GM23338 (cell line): ENCODE data around the gene GUCY2C. TPM values are rescaled to one million over a fixed set of nuclear protein-coding genes. Genes with fewer than 3 reads are reported as not detected.

Experiments used
- ATAC-seq: fragments of 200-7000 bp; cut with Tn5 transposase; 3 replicates; pipeline ENCODE4 v1.9.1; 2020
- DNase-seq: peaks from one replicate; pipeline ENCODE4 v3.0.0-alpha.2; 2015; ENCODE audit warnings: low spot score
- H2AFZ ChIP-seq: fragments of 200-600 bp; sonication (generic); 2 replicates; pipeline ENCODE4 v1.8.0; 2016; ENCODE audit warnings: antibody characterized with exemption, mild to moderate bottlenecking, moderate library complexity
- H3F3A ChIP-seq: fragments of 200-600 bp; sonication (generic); replicated peaks from 2 replicates; pipeline ENCODE4 v1.8.0; 2017; ENCODE audit warnings: antibody characterized with exemption, mixed run types, low read depth
- H3K27ac ChIP-seq: fragments of 200-600 bp; sonication (generic); 2 replicates; pipeline ENCODE4 v1.6.1; 2016; ENCODE audit warnings: low read depth
- H3K27me3 ChIP-seq: fragments of 200-600 bp; sonication (generic); 2 replicates; pipeline ENCODE4 v1.8.0; 2016; ENCODE audit warnings: mild to moderate bottlenecking, mixed run types, moderate library complexity; ENCODE audit not compliant: insufficient read depth
- H3K36me3 ChIP-seq: fragments of 200-600 bp; sonication (generic); 2 replicates; pipeline ENCODE4 v1.8.0; 2016; ENCODE audit warnings: mild to moderate bottlenecking; ENCODE audit not compliant: insufficient read depth
- H3K4me1 ChIP-seq: fragments of 200-600 bp; sonication (generic); 2 replicates; pipeline ENCODE4 v1.8.0; 2016; ENCODE audit warnings: mild to moderate bottlenecking, moderate library complexity; ENCODE audit not compliant: insufficient read depth
- H3K4me2 ChIP-seq: fragments of 200-600 bp; sonication (generic); 2 replicates; pipeline ENCODE4 v1.7.1; 2017; ENCODE audit warnings: mixed run types
- H3K4me3 ChIP-seq: fragments of 200-600 bp; sonication (generic); 2 replicates; pipeline ENCODE4 v1.6.1; 2016; ENCODE audit warnings: mixed run types
- H3K79me2 ChIP-seq: fragments of 200-600 bp; sonication (generic); replicated peaks from 2 replicates; pipeline ENCODE4 v1.8.0; 2017; ENCODE audit warnings: mild to moderate bottlenecking; ENCODE audit not compliant: insufficient read depth
- H3K9me2 ChIP-seq: fragments of 200-600 bp; sonication (generic); 2 replicates; pipeline ENCODE4 v1.8.0; 2017; ENCODE audit not compliant: insufficient read depth
- H4K20me1 ChIP-seq: fragments of 200-600 bp; sonication (generic); replicated peaks from 2 replicates; pipeline ENCODE4 v1.8.0; 2017; ENCODE audit warnings: mild to moderate bottlenecking; ENCODE audit not compliant: insufficient read depth
- H3K27ac Mint-ChIP-seq: 2 replicates; pipeline ENCODE4 v1.8.0; 2020; ENCODE audit warnings: inconsistent platforms, mild to moderate bottlenecking, moderate library complexity, mixed read lengths
- H3K27me3 Mint-ChIP-seq: 3 replicates; pipeline ENCODE4 v1.8.0; 2022; ENCODE audit warnings: low read depth, mild to moderate bottlenecking, moderate library complexity, mixed read lengths, inconsistent platforms; ENCODE audit not compliant: insufficient read depth, poor library complexity
- H3K36me3 Mint-ChIP-seq: 3 replicates; pipeline ENCODE4 v1.8.0; 2021; ENCODE audit warnings: low read depth, mild to moderate bottlenecking, inconsistent platforms, moderate library complexity, mixed read lengths
- H3K4me1 Mint-ChIP-seq: 3 replicates; pipeline ENCODE4 v1.8.0; 2020; ENCODE audit warnings: mild to moderate bottlenecking, inconsistent platforms, mixed read lengths
- H3K4me3 Mint-ChIP-seq: 3 replicates; pipeline ENCODE4 v1.8.0; 2021; ENCODE audit warnings: moderate library complexity, mild to moderate bottlenecking, inconsistent platforms, mixed read lengths
- H3K9me3 Mint-ChIP-seq: 3 replicates; pipeline ENCODE4 v1.8.0; 2020; ENCODE audit warnings: moderate library complexity, mild to moderate bottlenecking, inconsistent platforms, mixed read lengths
- CREB1 ChIP-seq: fragments of 250-450 bp; sonication (Bioruptor Pico); IDR thresholded peaks from 2 replicates; pipeline ENCODE4 v1.5.0; 2020; ENCODE audit warnings: low read depth, mild to moderate bottlenecking, moderate library complexity
- ETS1 ChIP-seq: IDR thresholded peaks from 2 replicates; pipeline ENCODE4 v1.6.1; 2016; ENCODE audit warnings: antibody characterized with exemption
- EZH2 ChIP-seq: fragments of 200-600 bp; sonication (generic); IDR thresholded peaks from one replicate; pipeline ENCODE4 v1.8.0; 2017; ENCODE audit warnings: antibody characterized with exemption, mild to moderate bottlenecking, low read depth; ENCODE audit not compliant: unreplicated experiment
- EZH2phosphoT487 ChIP-seq: fragments of 200-600 bp; sonication (generic); IDR thresholded peaks from one replicate; pipeline ENCODE4 v1.8.1; 2018; ENCODE audit warnings: antibody characterized with exemption; ENCODE audit not compliant: unreplicated experiment
- POLR2AphosphoS5 ChIP-seq: IDR thresholded peaks from 2 replicates; pipeline ENCODE4 v1.6.1; 2016; ENCODE audit warnings: antibody characterized with exemption, low read depth
- REST ChIP-seq: IDR thresholded peaks from one replicate; pipeline ENCODE4 v1.6.1; 2018; ENCODE audit warnings: antibody characterized with exemption; ENCODE audit not compliant: unreplicated experiment
- STAT1 ChIP-seq: IDR thresholded peaks from one replicate; pipeline ENCODE4 v1.6.1; 2016; ENCODE audit warnings: antibody characterized with exemption; ENCODE audit not compliant: unreplicated experiment
- ZNF331 ChIP-seq: fragments of 250-450 bp; sonication (Bioruptor Pico); IDR thresholded peaks from 2 replicates; pipeline ENCODE4 v1.5.0; 2020; ENCODE audit warnings: low read depth, mild to moderate bottlenecking, moderate library complexity
- polyA plus RNA-seq: library from polyadenylated mRNA; unstranded; fragments of >200 nt; fragmentation: Nextera tagmentation; extraction: Ambion mirVana; gene quantifications from 2 replicates; pipeline ENCODE4 v1.2.1, GENCODE V29; 2016
- total RNA-seq: library from RNA; depleted of rRNA; stranded (reverse); fragments of >200 nt; shearing (Covaris generic); gene quantifications from 2 replicates; pipeline ENCODE4 v1.2.3, GENCODE V29; 2014
- TF ChIP-seq, protein P1 (sequence below): fragments of 250-450 bp; sonication (Bioruptor Pico); IDR thresholded peaks from 2 replicates; pipeline ENCODE4 v1.5.0; 2020; ENCODE audit warnings: mild to moderate bottlenecking, moderate library complexity

Gene GUCY2C
- total and polyA plus RNA-seq, 2 experiments from 2014 or later = 2.1 to 3.1 TPM

DNA sequence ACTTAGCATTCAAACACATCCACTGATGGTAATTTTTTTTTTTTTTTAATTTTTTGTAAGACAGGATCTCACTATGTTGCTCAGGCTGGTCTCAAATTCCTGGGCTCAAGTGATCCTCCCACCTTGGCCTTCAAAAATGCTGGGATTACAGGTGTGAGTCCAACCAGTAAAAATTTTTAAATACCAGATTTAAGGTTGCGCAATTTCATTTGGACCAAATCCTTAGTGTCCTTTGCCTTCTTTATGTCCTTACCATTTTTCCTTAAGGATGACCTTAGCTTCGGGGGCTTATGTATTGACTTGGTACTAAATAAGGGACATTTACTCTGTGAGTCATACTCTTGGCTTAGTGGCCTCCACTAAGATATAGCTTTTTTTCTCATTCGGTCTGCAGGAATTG lies 124.6 kb downstream of the GUCY2C start (continued):
- TF ChIP-seq, protein P1, sequence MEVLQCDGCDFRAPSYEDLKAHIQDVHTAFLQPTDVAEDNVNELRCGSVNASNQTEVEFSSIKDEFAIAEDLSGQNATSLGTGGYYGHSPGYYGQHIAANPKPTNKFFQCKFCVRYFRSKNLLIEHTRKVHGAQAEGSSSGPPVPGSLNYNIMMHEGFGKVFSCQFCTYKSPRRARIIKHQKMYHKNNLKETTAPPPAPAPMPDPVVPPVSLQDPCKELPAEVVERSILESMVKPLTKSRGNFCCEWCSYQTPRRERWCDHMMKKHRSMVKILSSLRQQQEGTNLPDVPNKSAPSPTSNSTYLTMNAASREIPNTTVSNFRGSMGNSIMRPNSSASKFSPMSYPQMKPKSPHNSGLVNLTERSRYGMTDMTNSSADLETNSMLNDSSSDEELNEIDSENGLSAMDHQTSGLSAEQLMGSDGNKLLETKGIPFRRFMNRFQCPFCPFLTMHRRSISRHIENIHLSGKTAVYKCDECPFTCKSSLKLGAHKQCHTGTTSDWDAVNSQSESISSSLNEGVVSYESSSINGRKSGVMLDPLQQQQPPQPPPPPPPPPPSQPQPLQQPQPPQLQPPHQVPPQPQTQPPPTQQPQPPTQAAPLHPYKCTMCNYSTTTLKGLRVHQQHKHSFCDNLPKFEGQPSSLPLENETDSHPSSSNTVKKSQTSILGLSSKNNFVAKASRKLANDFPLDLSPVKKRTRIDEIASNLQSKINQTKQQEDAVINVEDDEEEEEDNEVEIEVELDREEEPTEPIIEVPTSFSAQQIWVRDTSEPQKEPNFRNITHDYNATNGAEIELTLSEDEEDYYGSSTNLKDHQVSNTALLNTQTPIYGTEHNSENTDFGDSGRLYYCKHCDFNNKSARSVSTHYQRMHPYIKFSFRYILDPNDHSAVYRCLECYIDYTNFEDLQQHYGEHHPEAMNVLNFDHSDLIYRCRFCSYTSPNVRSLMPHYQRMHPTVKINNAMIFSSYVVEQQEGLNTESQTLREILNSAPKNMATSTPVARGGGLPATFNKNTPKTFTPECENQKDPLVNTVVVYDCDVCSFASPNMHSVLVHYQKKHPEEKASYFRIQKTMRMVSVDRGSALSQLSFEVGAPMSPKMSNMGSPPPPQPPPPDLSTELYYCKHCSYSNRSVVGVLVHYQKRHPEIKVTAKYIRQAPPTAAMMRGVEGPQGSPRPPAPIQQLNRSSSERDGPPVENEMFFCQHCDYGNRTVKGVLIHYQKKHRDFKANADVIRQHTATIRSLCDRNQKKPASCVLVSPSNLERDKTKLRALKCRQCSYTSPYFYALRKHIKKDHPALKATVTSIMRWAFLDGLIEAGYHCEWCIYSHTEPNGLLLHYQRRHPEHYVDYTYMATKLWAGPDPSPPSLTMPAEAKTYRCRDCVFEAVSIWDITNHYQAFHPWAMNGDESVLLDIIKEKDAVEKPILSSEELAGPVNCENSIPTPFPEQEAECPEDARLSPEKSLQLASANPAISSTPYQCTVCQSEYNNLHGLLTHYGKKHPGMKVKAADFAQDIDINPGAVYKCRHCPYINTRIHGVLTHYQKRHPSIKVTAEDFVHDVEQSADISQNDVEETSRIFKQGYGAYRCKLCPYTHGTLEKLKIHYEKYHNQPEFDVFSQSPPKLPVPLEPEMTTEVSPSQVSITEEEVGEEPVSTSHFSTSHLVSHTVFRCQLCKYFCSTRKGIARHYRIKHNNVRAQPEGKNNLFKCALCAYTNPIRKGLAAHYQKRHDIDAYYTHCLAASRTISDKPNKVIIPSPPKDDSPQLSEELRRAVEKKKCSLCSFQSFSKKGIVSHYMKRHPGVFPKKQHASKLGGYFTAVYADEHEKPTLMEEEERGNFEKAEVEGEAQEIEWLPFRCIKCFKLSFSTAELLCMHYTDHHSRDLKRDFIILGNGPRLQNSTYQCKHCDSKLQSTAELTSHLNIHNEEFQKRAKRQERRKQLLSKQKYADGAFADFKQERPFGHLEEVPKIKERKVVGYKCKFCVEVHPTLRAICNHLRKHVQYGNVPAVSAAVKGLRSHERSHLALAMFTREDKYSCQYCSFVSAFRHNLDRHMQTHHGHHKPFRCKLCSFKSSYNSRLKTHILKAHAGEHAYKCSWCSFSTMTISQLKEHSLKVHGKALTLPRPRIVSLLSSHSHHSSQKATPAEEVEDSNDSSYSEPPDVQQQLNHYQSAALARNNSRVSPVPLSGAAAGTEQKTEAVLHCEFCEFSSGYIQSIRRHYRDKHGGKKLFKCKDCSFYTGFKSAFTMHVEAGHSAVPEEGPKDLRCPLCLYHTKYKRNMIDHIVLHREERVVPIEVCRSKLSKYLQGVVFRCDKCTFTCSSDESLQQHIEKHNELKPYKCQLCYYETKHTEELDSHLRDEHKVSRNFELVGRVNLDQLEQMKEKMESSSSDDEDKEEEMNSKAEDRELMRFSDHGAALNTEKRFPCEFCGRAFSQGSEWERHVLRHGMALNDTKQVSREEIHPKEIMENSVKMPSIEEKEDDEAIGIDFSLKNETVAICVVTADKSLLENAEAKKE = no peak
- no peak for TF ChIP-seq CREB1 (CRISPR knock-in tag)
- no peak for TF ChIP-seq STAT1
- no peak for TF ChIP-seq POLR2AphosphoS5
- no peak for TF ChIP-seq REST

- Histone ChIP-seq H3K4me1 (peaks cover 18% of the 10 kb centered on the region), H3K4me2 (peak overlapping the region; percentile 22; the same call in 1 of the 2 replicates), H3K27ac (no peak overlapping the region), H3K79me2 (no peaks in the 10 kb centered on the region), H2AFZ (peak overlapping the region; percentile 45; the same call in 1 of the 2 replicates), H3K36me3 (no peaks in the 10 kb centered on the region), H3K9me2 (no peaks in the 10 kb centered on the region), H4K20me1 (no peaks in the 10 kb centered on the region), H3F3A (no peaks in the 10 kb centered on the region; the same call in 1 of the 2 replicates), H3K4me3 (no peak overlapping the region), H3K27me3 (peaks cover 10% of the 10 kb centered on the region; the same call in 1 of the 2 replicates)
- H3K27ac Mint-ChIP-seq = no peak overlapping the region
- no peak overlapping the region for H3K4me3 Mint-ChIP-seq
- H3K4me1 Mint-ChIP-seq = peaks cover 19% of the 10 kb centered on the region
- no peak for ATAC-seq
- peaks cover 5% of the 10 kb centered on the region for H3K27me3 Mint-ChIP-seq
- DNase-seq = peak; percentile 27
- no peaks in the 10 kb centered on the region for H3K36me3 Mint-ChIP-seq
- no peaks in the 10 kb centered on the region; the same call in 2 of the 3 replicates for H3K9me3 Mint-ChIP-seq
- TF ChIP-seq ETS1 (no peak), ZNF331 (CRISPR knock-in tag) (no peak), EZH2phosphoT487 (no peak), POLR2AphosphoS5 (no peak), STAT1 (no peak), EZH2 (no peak)
Measured at GRCh38 chr12:14570231-14570630, 126.2 kb downstream of the GUCY2C start.
